Measurements from ENCODE around the gene KIAA1958. TPM values are rescaled to one million over a fixed set of nuclear protein-coding genes. Genes with fewer than 3 reads are reported as not detected.

KIAA1958 gene
- total and polyA plus RNA-seq, 2 experiments from 2014 or later: 9.4 to 41.7 TPM

DNA sequence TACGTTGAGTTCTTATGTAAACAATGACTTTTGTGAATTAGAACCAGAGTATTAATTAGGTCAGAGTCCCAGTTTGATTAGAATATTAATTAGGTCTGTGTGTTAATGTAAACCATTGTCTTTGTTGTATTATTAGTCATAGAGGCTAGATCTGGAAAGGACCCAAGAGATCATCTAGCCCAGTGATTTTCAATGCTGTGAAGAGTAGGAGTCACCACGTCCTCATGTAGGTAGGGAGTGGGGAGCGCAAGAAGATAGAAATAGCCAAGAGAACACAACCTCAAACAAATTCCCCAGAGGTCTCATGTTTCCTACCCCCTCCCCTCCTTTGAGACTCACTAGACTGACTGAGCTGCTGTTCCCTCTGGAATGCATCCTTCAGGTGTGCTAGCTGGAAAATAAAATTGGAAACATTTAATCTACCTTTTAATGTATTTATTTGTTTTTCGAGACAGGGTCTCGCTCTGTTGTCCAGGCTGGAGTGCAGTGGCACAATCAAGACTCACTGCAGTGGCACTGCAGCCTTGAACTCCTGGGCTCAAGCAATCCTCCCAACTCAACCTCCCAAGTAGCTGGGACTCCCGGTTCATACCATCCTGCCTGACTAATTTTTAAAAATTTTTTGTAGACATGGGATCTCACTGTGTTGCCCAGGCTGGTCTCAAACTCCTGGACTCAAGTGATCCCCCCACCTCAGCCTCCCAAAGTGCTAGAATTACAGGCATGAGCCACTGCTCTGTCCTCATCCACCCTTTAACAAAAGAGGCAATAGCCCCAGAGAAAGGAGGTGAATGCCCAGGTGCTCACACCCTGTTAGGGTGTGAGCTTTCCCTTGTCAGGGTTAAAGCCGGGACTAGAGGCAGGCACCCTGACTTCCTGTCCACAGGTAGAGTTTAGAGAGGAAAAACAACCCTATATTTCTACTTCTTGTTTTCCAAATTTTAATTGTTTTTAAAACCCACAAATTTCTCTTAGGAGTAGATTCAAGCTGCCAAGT is 138.4 kb downstream of the KIAA1958 start:
- peak; percentile 34 for DNase-seq (ENCODE audit: low spot score)
- ATAC-seq: peak; percentile 83
- Histone ChIP-seq H3K4me3 (no peak overlapping the region), H2AFZ (no peak overlapping the region), H3K27ac (ENCODE audit: low read depth) (no peak overlapping the region), H3K36me3 (ENCODE audit: insufficient read depth) (no peaks in the 10 kb centered on the region), H3K79me2 (replicated peaks; ENCODE audit: insufficient read depth) (peaks cover 11% of the 10 kb centered on the region), H3K9me2 (ENCODE audit: insufficient read depth) (no peaks in the 10 kb centered on the region), H3K4me2 (no peak overlapping the region), H3F3A (replicated peaks; ENCODE audit: low read depth) (no peaks in the 10 kb centered on the region), H3K4me1 (ENCODE audit: insufficient read depth) (0 out of 2 replicates have a peak, but pooled peaks cover 7% of the 10 kb centered on the region), H3K27me3 (ENCODE audit: insufficient read depth) (no peaks in the 10 kb centered on the region), H4K20me1 (replicated peaks; ENCODE audit: insufficient read depth) (no peaks in the 10 kb centered on the region; the same call in 1 of the 2 replicates)
- Mint-ChIP-seq H3K9me3 (no peaks in the 10 kb centered on the region), H3K36me3 (ENCODE audit: low read depth) (no peaks in the 10 kb centered on the region), H3K4me3 (no peak overlapping the region), H3K27ac (peak overlapping the region; percentile 30; the same call in 1 of the 2 replicates), H3K27me3 (ENCODE audit: insufficient read depth, low read depth, poor library complexity) (peaks cover 1% of the 10 kb centered on the region), H3K4me1 (peaks cover 17% of the 10 kb centered on the region)
- TF ChIP-seq STAT1 (IDR thresholded peaks at IDR 0.05; ENCODE audit: unreplicated experiment): no peak
- no peak for TF ChIP-seq JUNB (IDR thresholded peaks at IDR 0.05; ENCODE audit: unreplicated experiment)
- TF ChIP-seq, protein P1, sequence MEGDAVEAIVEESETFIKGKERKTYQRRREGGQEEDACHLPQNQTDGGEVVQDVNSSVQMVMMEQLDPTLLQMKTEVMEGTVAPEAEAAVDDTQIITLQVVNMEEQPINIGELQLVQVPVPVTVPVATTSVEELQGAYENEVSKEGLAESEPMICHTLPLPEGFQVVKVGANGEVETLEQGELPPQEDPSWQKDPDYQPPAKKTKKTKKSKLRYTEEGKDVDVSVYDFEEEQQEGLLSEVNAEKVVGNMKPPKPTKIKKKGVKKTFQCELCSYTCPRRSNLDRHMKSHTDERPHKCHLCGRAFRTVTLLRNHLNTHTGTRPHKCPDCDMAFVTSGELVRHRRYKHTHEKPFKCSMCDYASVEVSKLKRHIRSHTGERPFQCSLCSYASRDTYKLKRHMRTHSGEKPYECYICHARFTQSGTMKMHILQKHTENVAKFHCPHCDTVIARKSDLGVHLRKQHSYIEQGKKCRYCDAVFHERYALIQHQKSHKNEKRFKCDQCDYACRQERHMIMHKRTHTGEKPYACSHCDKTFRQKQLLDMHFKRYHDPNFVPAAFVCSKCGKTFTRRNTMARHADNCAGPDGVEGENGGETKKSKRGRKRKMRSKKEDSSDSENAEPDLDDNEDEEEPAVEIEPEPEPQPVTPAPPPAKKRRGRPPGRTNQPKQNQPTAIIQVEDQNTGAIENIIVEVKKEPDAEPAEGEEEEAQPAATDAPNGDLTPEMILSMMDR (conservative IDR thresholded peaks at IDR 0.05; ENCODE audit: low read depth in 2 of 2): no peak
- TF ChIP-seq CREB1 (CRISPR knock-in tag; IDR thresholded peaks at IDR 0.05; ENCODE audit: low read depth): no peak

DNA sequence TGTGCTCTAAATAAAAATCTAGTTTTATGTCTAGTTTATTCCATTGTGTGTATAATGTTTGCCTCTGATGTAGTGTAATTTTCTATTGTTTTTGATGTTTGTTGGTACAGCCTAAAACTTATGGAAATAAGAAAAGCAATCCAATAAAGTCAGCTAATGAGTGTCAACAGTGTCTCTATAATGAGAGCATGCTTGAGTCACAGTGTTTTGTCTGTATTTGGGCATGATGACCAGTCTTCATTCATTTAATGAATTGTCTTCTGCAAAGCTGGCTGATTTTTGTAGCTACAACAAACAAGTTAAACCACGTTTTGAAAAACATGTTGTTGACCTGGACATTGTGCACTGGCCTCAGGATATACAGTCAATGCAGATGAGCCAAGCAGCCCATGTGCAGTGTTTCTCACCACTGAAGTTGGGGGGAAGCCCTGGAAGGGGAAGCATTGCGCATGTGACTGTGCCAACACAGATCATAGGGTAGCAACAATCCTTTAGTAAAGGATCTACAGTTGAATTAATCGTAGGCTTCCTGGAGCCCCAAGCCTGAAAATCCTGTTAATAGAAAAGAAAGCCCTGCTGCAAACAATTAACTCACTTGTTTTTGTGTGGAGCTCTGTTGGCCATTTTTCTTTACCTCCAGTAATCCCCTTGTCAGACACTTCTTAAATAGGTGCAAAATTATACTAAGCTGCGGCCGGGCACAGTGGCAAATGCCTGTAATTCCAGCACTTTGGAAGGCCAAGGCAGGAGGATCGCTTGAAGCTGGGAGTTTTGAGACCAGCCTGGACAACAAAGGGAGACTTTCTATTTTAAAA is 143.3 kb downstream of the KIAA1958 start:
- Mint-ChIP-seq H3K36me3 (ENCODE audit: low read depth) (no peaks in the 10 kb centered on the region), H3K4me3 (no peak overlapping the region), H3K27ac (peak overlapping the region; percentile 43), H3K9me3 (no peaks in the 10 kb centered on the region), H3K4me1 (peaks cover 13% of the 10 kb centered on the region), H3K27me3 (ENCODE audit: insufficient read depth, low read depth, poor library complexity) (no peaks in the 10 kb centered on the region)
- Histone ChIP-seq H3K79me2 (replicated peaks; ENCODE audit: insufficient read depth) (peaks cover 7% of the 10 kb centered on the region), H3K9me2 (ENCODE audit: insufficient read depth) (no peaks in the 10 kb centered on the region), H2AFZ (no peak overlapping the region), H3K36me3 (ENCODE audit: insufficient read depth) (no peaks in the 10 kb centered on the region), H3K27ac (ENCODE audit: low read depth) (no peak overlapping the region), H3K27me3 (ENCODE audit: insufficient read depth) (no peaks in the 10 kb centered on the region), H3K4me2 (no peak overlapping the region), H3K4me1 (ENCODE audit: insufficient read depth) (0 out of 2 replicates have a peak, but pooled peaks cover 8% of the 10 kb centered on the region), H3F3A (replicated peaks; ENCODE audit: low read depth) (no peaks in the 10 kb centered on the region), H3K4me3 (no peak overlapping the region), H4K20me1 (replicated peaks; ENCODE audit: insufficient read depth) (no peaks in the 10 kb centered on the region; the same call in 1 of the 2 replicates)
- peak; percentile 35 for ATAC-seq
- DNase-seq (ENCODE audit: low spot score): peak; percentile 11
- no peak for TF ChIP-seq ZNF331 (CRISPR knock-in tag; IDR thresholded peaks at IDR 0.05; ENCODE audit: low read depth)
- TF ChIP-seq NANOG (IDR thresholded peaks at IDR 0.05; ENCODE audit: borderline replicate concordance): no peak
- no peak for TF ChIP-seq STAT1 (IDR thresholded peaks at IDR 0.05; ENCODE audit: unreplicated experiment)
- TF ChIP-seq, protein P2, sequence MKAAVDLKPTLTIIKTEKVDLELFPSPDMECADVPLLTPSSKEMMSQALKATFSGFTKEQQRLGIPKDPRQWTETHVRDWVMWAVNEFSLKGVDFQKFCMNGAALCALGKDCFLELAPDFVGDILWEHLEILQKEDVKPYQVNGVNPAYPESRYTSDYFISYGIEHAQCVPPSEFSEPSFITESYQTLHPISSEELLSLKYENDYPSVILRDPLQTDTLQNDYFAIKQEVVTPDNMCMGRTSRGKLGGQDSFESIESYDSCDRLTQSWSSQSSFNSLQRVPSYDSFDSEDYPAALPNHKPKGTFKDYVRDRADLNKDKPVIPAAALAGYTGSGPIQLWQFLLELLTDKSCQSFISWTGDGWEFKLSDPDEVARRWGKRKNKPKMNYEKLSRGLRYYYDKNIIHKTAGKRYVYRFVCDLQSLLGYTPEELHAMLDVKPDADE (IDR thresholded peaks at IDR 0.05): no peak
- TF ChIP-seq POLR2AphosphoS5 (IDR thresholded peaks at IDR 0.05; ENCODE audit: low read depth): no peak
- TF ChIP-seq CREB1 (CRISPR knock-in tag; IDR thresholded peaks at IDR 0.05; ENCODE audit: low read depth): no peak
- TF ChIP-seq, protein P3, sequence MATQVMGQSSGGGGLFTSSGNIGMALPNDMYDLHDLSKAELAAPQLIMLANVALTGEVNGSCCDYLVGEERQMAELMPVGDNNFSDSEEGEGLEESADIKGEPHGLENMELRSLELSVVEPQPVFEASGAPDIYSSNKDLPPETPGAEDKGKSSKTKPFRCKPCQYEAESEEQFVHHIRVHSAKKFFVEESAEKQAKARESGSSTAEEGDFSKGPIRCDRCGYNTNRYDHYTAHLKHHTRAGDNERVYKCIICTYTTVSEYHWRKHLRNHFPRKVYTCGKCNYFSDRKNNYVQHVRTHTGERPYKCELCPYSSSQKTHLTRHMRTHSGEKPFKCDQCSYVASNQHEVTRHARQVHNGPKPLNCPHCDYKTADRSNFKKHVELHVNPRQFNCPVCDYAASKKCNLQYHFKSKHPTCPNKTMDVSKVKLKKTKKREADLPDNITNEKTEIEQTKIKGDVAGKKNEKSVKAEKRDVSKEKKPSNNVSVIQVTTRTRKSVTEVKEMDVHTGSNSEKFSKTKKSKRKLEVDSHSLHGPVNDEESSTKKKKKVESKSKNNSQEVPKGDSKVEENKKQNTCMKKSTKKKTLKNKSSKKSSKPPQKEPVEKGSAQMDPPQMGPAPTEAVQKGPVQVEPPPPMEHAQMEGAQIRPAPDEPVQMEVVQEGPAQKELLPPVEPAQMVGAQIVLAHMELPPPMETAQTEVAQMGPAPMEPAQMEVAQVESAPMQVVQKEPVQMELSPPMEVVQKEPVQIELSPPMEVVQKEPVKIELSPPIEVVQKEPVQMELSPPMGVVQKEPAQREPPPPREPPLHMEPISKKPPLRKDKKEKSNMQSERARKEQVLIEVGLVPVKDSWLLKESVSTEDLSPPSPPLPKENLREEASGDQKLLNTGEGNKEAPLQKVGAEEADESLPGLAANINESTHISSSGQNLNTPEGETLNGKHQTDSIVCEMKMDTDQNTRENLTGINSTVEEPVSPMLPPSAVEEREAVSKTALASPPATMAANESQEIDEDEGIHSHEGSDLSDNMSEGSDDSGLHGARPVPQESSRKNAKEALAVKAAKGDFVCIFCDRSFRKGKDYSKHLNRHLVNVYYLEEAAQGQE (IDR thresholded peaks at IDR 0.05; ENCODE audit: unreplicated experiment): no peak
- no peak for TF ChIP-seq ZNF114 (CRISPR knock-in tag; IDR thresholded peaks at IDR 0.05)
- TF ChIP-seq JUNB (IDR thresholded peaks at IDR 0.05; ENCODE audit: unreplicated experiment): no peak
- no peak for TF ChIP-seq EZH2phosphoT487 (IDR thresholded peaks at IDR 0.05; ENCODE audit: unreplicated experiment)
